Measurements from ENCODE around the gene MRPL37.

Gene MRPL37

DNA sequence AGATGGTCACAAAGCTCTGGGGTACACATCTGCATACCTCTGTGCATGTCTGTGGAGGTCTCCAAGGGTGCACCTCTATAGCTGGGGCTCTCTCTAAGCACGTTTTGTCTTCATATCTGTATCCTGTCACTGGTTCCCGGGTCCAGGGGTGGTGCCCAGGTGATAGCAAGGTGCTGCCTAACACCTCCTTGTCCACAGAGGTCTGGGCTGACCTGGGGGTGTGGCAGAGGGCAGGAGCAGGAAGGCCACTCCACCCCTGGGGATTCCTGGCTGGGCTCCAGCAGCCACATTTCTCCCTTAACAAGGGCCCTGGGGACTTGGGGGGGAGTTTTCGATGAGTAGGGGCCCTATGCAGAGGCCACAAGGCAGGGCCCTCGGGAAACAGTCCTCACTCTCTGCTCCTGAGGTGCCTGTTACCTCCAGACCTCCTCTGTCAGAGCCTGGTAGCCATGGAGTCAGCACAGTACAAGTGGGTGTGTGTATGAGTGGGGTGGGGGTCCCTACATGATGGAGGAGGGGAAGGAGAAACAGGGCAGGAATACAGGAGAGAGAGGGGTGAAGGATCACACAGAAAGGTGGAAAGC, 40.1 kb upstream of the MRPL37 start:
- TF ChIP-seq ISL1 (CRISPR knock-in tag; IDR thresholded peaks at IDR 0.05), result no peak
- TF ChIP-seq CSDC2 (CRISPR knock-in tag; IDR thresholded peaks at IDR 0.05), result no peak
- no peak for TF ChIP-seq POU6F1 (CRISPR knock-in tag; IDR thresholded peaks at IDR 0.05; ENCODE audit: borderline replicate concordance, low read depth)
- TF ChIP-seq SNAI2 (CRISPR knock-in tag; IDR thresholded peaks at IDR 0.05), result no peak
- no peak for TF ChIP-seq ZNF565 (CRISPR knock-in tag; conservative IDR thresholded peaks at IDR 0.05; ENCODE audit: low read depth)
- no peak for TF ChIP-seq BACH2 (CRISPR knock-in tag; IDR thresholded peaks at IDR 0.05; ENCODE audit: borderline replicate concordance)
- TF ChIP-seq TOX (CRISPR knock-in tag; IDR thresholded peaks at IDR 0.05; ENCODE audit: borderline replicate concordance), result no peak
- no peak for TF ChIP-seq ZFP3 (CRISPR knock-in tag; IDR thresholded peaks at IDR 0.05)
- TF ChIP-seq ZC3H10 (CRISPR knock-in tag; IDR thresholded peaks at IDR 0.05), result no peak
- no peak for TF ChIP-seq PPARA (CRISPR knock-in tag; IDR thresholded peaks at IDR 0.05; ENCODE audit: borderline replicate concordance)
- TF ChIP-seq ZNF70 (CRISPR knock-in tag; IDR thresholded peaks at IDR 0.05), result no peak
- no peak for ATAC-seq

- no peak for ATAC-seq
- TF ChIP-seq ZNF565 (CRISPR knock-in tag; conservative IDR thresholded peaks at IDR 0.05; ENCODE audit: low read depth) (no peak), BACH2 (CRISPR knock-in tag; IDR thresholded peaks at IDR 0.05; ENCODE audit: borderline replicate concordance) (no peak), ARNTL (CRISPR knock-in tag; IDR thresholded peaks at IDR 0.05; ENCODE audit: borderline replicate concordance, low read depth) (no peak), ESRRG (CRISPR knock-in tag; IDR thresholded peaks at IDR 0.05) (no peak), ZNF70 (CRISPR knock-in tag; IDR thresholded peaks at IDR 0.05) (no peak), RARB (CRISPR knock-in tag; IDR thresholded peaks at IDR 0.05) (no peak), OSR1 (CRISPR knock-in tag; IDR thresholded peaks at IDR 0.05) (no peak), SNAI2 (CRISPR knock-in tag; IDR thresholded peaks at IDR 0.05) (no peak), POU6F1 (CRISPR knock-in tag; IDR thresholded peaks at IDR 0.05; ENCODE audit: borderline replicate concordance, low read depth) (no peak), TSHZ2 (CRISPR knock-in tag; IDR thresholded peaks at IDR 0.05) (no peak), PPARA (CRISPR knock-in tag; IDR thresholded peaks at IDR 0.05; ENCODE audit: borderline replicate concordance) (no peak), ZC3H10 (CRISPR knock-in tag; IDR thresholded peaks at IDR 0.05) (no peak), ISL1 (CRISPR knock-in tag; IDR thresholded peaks at IDR 0.05) (no peak), ZFP3 (CRISPR knock-in tag; IDR thresholded peaks at IDR 0.05) (no peak), TCF4 (CRISPR knock-in tag; IDR thresholded peaks at IDR 0.05; ENCODE audit: borderline replicate concordance) (no peak), CSDC2 (CRISPR knock-in tag; IDR thresholded peaks at IDR 0.05) (no peak), GLIS3 (CRISPR knock-in tag; IDR thresholded peaks at IDR 0.05) (no peak)
- TF ChIP-seq, protein P1, sequence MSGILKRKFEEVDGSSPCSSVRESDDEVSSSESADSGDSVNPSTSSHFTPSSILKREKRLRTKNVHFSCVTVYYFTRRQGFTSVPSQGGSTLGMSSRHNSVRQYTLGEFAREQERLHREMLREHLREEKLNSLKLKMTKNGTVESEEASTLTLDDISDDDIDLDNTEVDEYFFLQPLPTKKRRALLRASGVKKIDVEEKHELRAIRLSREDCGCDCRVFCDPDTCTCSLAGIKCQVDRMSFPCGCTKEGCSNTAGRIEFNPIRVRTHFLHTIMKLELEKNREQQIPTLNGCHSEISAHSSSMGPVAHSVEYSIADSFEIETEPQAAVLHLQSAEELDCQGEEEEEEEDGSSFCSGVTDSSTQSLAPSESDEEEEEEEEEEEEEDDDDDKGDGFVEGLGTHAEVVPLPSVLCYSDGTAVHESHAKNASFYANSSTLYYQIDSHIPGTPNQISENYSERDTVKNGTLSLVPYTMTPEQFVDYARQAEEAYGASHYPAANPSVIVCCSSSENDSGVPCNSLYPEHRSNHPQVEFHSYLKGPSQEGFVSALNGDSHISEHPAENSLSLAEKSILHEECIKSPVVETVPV (CRISPR knock-in tag; IDR thresholded peaks at IDR 0.05), result no peak
- TF ChIP-seq, protein P2, sequence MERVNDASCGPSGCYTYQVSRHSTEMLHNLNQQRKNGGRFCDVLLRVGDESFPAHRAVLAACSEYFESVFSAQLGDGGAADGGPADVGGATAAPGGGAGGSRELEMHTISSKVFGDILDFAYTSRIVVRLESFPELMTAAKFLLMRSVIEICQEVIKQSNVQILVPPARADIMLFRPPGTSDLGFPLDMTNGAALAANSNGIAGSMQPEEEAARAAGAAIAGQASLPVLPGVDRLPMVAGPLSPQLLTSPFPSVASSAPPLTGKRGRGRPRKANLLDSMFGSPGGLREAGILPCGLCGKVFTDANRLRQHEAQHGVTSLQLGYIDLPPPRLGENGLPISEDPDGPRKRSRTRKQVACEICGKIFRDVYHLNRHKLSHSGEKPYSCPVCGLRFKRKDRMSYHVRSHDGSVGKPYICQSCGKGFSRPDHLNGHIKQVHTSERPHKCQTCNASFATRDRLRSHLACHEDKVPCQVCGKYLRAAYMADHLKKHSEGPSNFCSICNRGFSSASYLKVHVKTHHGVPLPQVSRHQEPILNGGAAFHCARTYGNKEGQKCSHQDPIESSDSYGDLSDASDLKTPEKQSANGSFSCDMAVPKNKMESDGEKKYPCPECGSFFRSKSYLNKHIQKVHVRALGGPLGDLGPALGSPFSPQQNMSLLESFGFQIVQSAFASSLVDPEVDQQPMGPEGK (CRISPR knock-in tag; IDR thresholded peaks at IDR 0.05; ENCODE audit: borderline replicate concordance), result no peak
These were observed 39.6 kb upstream of the MRPL37 start for GRCh38 chr1:54160351-54160750.
